ENCODE data around the gene SDSL. TPM values are rescaled to one million over a fixed set of nuclear protein-coding genes. Genes with fewer than 3 reads are reported as not detected.
A peak's percentile ranks its signal among the peaks of the same experiment; 100 is the strongest.

SDSL gene
- total RNA-seq, 1 donor from 2014 or later = 10.7 TPM

- H3K4me1 ChIP-seq = no peaks in the 10 kb centered on the region
- no peaks in the 10 kb centered on the region for H3K36me3 ChIP-seq
- no peaks in the 10 kb centered on the region for H3K9me3 ChIP-seq
- intact Hi-C loops (cut with DNase I) = no loop called here
- H3K27me3 ChIP-seq = peaks cover 96% of the 10 kb centered on the region
- TF ChIP-seq CTCF (IDR thresholded peaks at IDR 0.05) = no peak
- ATAC-seq (no peak), DNase-seq (no peak)
- no peak overlapping the region for H3K4me3 ChIP-seq
- no peak overlapping the region for H3K27ac ChIP-seq
These were observed 55.6 kb downstream of the SDSL start for GRCh38 chr12:113477842-113478215.

- TF ChIP-seq CTCF (IDR thresholded peaks at IDR 0.05) = no peak
- peaks cover 96% of the 10 kb centered on the region for H3K27me3 ChIP-seq
- ATAC-seq (no peak), DNase-seq (no peak)
- H3K4me1 ChIP-seq = no peaks in the 10 kb centered on the region
- intact Hi-C loops (cut with DNase I) = no loop called here
- H3K4me3 ChIP-seq = no peak overlapping the region
- H3K27ac ChIP-seq = no peak overlapping the region
- H3K9me3 ChIP-seq = no peaks in the 10 kb centered on the region
- no peaks in the 10 kb centered on the region for H3K36me3 ChIP-seq
These were observed 56.3 kb downstream of the SDSL start for GRCh38 chr12:113478351-113479011.

GRCh38 chr12:113479216-113479589 is 57.0 kb downstream of the SDSL start:
- no peaks in the 10 kb centered on the region for H3K9me3 ChIP-seq
- no peaks in the 10 kb centered on the region for H3K36me3 ChIP-seq
- peaks cover 94% of the 10 kb centered on the region for H3K27me3 ChIP-seq
- ATAC-seq = no peak
- H3K4me3 ChIP-seq = no peak overlapping the region
- no peak overlapping the region for H3K27ac ChIP-seq
- intact Hi-C loops (cut with DNase I) = no loop called here
- no peaks in the 10 kb centered on the region for H3K4me1 ChIP-seq
- no peak for TF ChIP-seq CTCF (IDR thresholded peaks at IDR 0.05)
- no peak for DNase-seq

GRCh38 chr12:113479590-113480335 is 57.6 kb downstream of the SDSL start:
- Histone ChIP-seq H3K27me3 (peaks cover 94% of the 10 kb centered on the region), H3K9me3 (no peaks in the 10 kb centered on the region), H3K4me3 (no peak overlapping the region), H3K4me1 (no peaks in the 10 kb centered on the region), H3K36me3 (no peaks in the 10 kb centered on the region), H3K27ac (no peak overlapping the region)
- TF ChIP-seq CTCF (IDR thresholded peaks at IDR 0.05) = no peak
- intact Hi-C loops (cut with DNase I) = no loop called here
- ATAC-seq (peak; percentile 49), DNase-seq (peak; percentile 69)

- Histone ChIP-seq H3K4me3 (no peak overlapping the region), H3K9me3 (no peaks in the 10 kb centered on the region), H3K36me3 (no peaks in the 10 kb centered on the region), H3K27ac (no peak overlapping the region), H3K27me3 (peaks cover 94% of the 10 kb centered on the region), H3K4me1 (no peaks in the 10 kb centered on the region)
- DNase-seq = no peak
- TF ChIP-seq CTCF (IDR thresholded peaks at IDR 0.05) = no peak
- intact Hi-C loops (cut with DNase I) = no loop called here
- ATAC-seq = no peak
These were observed 58.3 kb downstream of the SDSL start for GRCh38 chr12:113480336-113480971.

All from upper lobe of right lung (tissue), 1 donor.